ENCODE measurements around the gene CEP57L1.

Gene CEP57L1

GRCh38 chr6:109087661-109088264 lies 7.5 kb upstream of the CEP57L1 start:
- TF ChIP-seq EZH2phosphoT487 (IDR thresholded peaks at IDR 0.05; ENCODE audit: low read length), result no peak
- no peak for TF ChIP-seq CTCF (IDR thresholded peaks at IDR 0.05; ENCODE audit: low read length)
- TF ChIP-seq EZH2 (optimal IDR thresholded peaks at IDR 0.05; ENCODE audit: low read depth, low read length), result no peak
- H3K9me2 ChIP-seq (replicated peaks; ENCODE audit: insufficient read depth, low read length), result no peaks in the 10 kb centered on the region
- peak overlapping the region; percentile 21 for H3K4me3 ChIP-seq (ENCODE audit: low read length)
- H3K36me3 ChIP-seq (replicated peaks; ENCODE audit: insufficient read depth, low read length), result no peaks in the 10 kb centered on the region
- no peaks in the 10 kb centered on the region for H3K9me3 ChIP-seq (replicated peaks; ENCODE audit: insufficient read depth, low read length)
- H4K20me1 ChIP-seq (ENCODE audit: insufficient read depth, low read length), result no peaks in the 10 kb centered on the region
- peak overlapping the region; percentile 12; the same call in 1 of the 2 replicates for H3K9ac ChIP-seq (ENCODE audit: low read length)
- peaks cover 95% of the 10 kb centered on the region for H3K79me2 ChIP-seq (ENCODE audit: low read length)
- no peak overlapping the region for H2AFZ ChIP-seq (ENCODE audit: low read length)
- H3K4me2 ChIP-seq (ENCODE audit: low read depth, low read length), result peak overlapping the region; percentile 78
- H3K4me1 ChIP-seq (ENCODE audit: low read length), result peaks cover 44% of the 10 kb centered on the region
- DNase-seq, result no peak
- H3F3A ChIP-seq (ENCODE audit: insufficient read depth, low read length), result peaks cover 28% of the 10 kb centered on the region
- peak overlapping the region; percentile 43; the same call in 1 of the 2 replicates for H3K27ac ChIP-seq (ENCODE audit: low read length)
- no peaks in the 10 kb centered on the region for H3K27me3 ChIP-seq (replicated peaks; ENCODE audit: insufficient read depth, low read length)

GRCh38 chr6:109088995-109089394 lies 6.3 kb upstream of the CEP57L1 start:
- Histone ChIP-seq H3K4me3 (ENCODE audit: low read length) (no peak overlapping the region), H3K27me3 (replicated peaks; ENCODE audit: insufficient read depth, low read length) (no peaks in the 10 kb centered on the region), H3K79me2 (ENCODE audit: low read length) (peaks cover 98% of the 10 kb centered on the region), H3K9me3 (replicated peaks; ENCODE audit: insufficient read depth, low read length) (no peaks in the 10 kb centered on the region), H3K9me2 (replicated peaks; ENCODE audit: insufficient read depth, low read length) (no peaks in the 10 kb centered on the region), H3K27ac (ENCODE audit: low read length) (peak overlapping the region; percentile 43; the same call in 1 of the 2 replicates), H3F3A (ENCODE audit: insufficient read depth, low read length) (peaks cover 24% of the 10 kb centered on the region), H3K9ac (ENCODE audit: low read length) (no peak overlapping the region), H3K4me2 (ENCODE audit: low read depth, low read length) (peak overlapping the region; percentile 78), H3K36me3 (replicated peaks; ENCODE audit: insufficient read depth, low read length) (no peaks in the 10 kb centered on the region), H2AFZ (ENCODE audit: low read length) (no peak overlapping the region), H3K4me1 (ENCODE audit: low read length) (peaks cover 36% of the 10 kb centered on the region), H4K20me1 (ENCODE audit: insufficient read depth, low read length) (no peaks in the 10 kb centered on the region)
- TF ChIP-seq CTCF (IDR thresholded peaks at IDR 0.05; ENCODE audit: low read length) (no peak), EZH2phosphoT487 (IDR thresholded peaks at IDR 0.05; ENCODE audit: low read length) (no peak), EZH2 (optimal IDR thresholded peaks at IDR 0.05; ENCODE audit: low read depth, low read length) (no peak)
- no peak for DNase-seq

GRCh38 chr6:109091314-109092024 lies 3.8 kb upstream of the CEP57L1 start:
- Histone ChIP-seq H3K4me1 (ENCODE audit: low read length) (peaks cover 35% of the 10 kb centered on the region), H3K79me2 (ENCODE audit: low read length) (peaks cover 89% of the 10 kb centered on the region), H3F3A (ENCODE audit: insufficient read depth, low read length) (peaks cover 27% of the 10 kb centered on the region), H3K4me3 (ENCODE audit: low read length) (peak overlapping the region; percentile 86), H3K27ac (ENCODE audit: low read length) (no peak overlapping the region), H4K20me1 (ENCODE audit: insufficient read depth, low read length) (no peaks in the 10 kb centered on the region), H3K9me2 (replicated peaks; ENCODE audit: insufficient read depth, low read length) (no peaks in the 10 kb centered on the region), H3K9me3 (replicated peaks; ENCODE audit: insufficient read depth, low read length) (no peaks in the 10 kb centered on the region), H3K36me3 (replicated peaks; ENCODE audit: insufficient read depth, low read length) (no peaks in the 10 kb centered on the region), H3K27me3 (replicated peaks; ENCODE audit: insufficient read depth, low read length) (no peaks in the 10 kb centered on the region), H3K4me2 (ENCODE audit: low read depth, low read length) (peak overlapping the region; percentile 86), H2AFZ (ENCODE audit: low read length) (no peak overlapping the region), H3K9ac (ENCODE audit: low read length) (peak overlapping the region; percentile 81; the same call in 1 of the 2 replicates)
- TF ChIP-seq EZH2phosphoT487 (IDR thresholded peaks at IDR 0.05; ENCODE audit: low read length) (no peak), CTCF (IDR thresholded peaks at IDR 0.05; ENCODE audit: low read length) (no peak), EZH2 (optimal IDR thresholded peaks at IDR 0.05; ENCODE audit: low read depth, low read length) (no peak)
- DNase-seq, result no peak
